Stimulated activated CD4-positive, alpha-beta T cell treated with anti-CD3 and anti-CD28 coated beads, Interleukin-15, amount 100 ng/mL, for 24 hours (primary cell): ENCODE results near the gene ARF3.

Source experiments
- DNase-seq: peaks from one replicate; pipeline ENCODE4 v3.0.0-alpha.2; 2020

The ARF3 gene

GRCh38 chr12:48961801-48962200 lies 4.5 kb upstream of the ARF3 start:
- no peak for DNase-seq

DNA sequence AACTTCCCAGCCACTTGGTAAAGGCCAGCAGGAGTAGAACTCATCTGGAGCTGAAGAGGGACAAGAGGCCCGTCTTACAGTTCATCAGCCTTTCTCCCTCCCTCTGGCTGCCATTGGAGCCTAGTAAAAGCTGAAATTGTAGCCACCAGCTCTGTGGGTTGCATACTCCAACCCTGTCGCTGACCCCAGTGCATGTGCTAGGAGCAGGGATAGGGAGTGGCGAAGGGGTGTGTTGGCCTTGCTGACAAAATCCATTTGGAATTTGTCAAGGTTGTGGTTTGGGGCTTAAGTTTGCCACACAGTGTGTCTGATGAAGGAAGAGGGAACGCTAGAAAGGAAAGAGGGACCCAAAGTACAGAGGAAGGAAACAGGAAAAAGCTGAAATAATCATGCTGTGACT lies 4.0 kb upstream of the ARF3 start:
- no peak for DNase-seq

DNA sequence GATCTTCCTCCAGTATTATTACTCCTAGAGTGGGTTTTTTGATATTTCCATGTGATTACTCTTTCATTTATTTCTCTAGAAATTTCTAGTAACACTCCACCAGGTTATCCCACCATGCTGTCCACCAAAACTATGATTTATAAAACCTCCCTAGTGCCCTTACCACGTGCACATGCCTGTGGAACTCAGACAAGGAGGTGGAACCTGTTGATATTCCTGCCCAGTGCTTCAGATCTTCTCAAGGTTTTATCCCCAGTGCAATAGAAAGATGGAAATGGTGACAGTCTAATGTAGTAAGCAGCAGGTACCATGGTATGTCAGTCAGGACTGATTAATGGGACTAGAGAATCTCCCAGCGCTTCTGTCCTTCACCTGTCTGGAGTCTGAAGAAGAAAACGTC lies 3.5 kb upstream of the ARF3 start:
- no peak for DNase-seq

DNA sequence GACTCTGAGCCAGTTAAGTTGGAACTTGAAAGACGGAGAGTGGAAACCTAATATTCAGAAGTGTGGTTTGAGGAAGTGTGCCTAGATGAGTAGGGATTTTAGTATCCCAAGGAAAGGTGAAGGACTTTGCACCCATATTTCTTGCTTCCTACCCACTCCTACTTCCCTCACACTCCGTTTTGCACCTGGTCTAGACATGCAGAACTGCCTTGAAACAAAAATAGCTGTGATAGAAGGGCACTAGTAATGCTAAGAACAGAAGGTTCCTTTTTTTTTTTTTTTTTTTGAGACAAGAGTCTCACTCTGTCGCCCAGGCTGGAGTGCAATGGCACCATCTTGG lies 732 bp upstream of the ARF3 start:
- DNase-seq: no peak

DNA sequence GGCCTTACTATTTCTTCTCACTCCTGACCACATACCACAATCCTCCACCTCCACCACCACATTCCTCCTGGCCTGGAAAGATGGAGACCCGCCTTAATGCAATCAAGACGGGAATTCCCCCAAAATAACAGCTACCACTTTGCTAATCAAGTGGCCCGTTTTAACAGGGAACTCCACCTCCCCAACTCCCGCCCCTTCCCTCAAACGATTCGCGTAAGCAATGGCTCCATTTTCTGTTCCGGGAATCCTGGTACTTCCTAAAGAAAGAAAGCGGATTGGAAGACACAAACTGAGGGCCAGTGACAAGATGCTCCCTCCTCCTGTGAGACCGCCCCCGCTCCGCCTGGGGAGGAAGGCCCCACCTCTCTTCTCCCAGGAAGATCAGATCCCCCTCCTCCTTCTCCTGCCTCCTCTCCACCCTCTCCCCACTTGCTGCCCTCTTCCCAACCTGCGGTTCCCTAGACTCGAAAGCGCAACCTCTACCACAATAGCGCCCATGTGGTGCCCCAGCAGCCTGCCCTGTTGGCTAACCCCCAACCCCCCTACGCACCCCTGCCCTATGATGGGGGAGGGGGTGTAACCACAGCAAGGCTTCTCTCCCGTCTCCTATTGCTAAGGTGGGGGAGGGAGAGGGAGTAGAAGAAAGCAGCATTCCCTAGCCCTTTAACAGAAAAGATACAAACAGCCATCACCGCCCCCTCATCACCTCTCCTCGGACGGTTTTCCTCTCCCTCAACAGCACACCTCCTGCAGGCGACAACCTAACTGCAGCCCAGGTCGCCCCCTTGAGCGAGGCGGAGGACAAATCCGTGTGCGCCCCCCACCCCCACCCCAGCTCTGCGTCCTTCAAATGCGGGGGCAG lies 777 bp downstream of the ARF3 start:
- DNase-seq: peak; percentile 52

GRCh38 chr12:48954841-48955501 lies 2.3 kb downstream of the ARF3 start:
- DNase-seq: no peak

DNA sequence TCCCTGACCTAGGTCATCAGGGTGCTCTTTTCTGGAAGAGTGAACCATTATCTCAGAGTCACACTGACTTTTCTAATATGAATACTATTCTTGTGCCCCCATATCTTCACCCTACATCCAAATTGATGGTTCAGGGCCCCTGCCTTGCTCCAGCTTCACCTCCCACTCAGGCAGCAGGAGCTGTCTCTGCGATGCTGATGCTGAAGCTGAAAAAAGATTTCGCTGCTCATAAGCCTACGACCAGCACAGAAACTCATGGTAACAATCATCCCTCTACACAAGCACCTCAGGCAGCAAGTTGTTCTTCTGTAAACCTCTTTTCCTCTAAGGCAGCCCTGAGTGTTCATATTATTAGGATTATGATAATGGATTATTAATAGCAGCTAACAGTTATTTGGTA lies 3.2 kb downstream of the ARF3 start:
- no peak for DNase-seq

GRCh38 chr12:48952691-48953090 lies 4.6 kb downstream of the ARF3 start:
- DNase-seq: no peak

- no peak for DNase-seq
These were observed 9.6 kb downstream of the ARF3 start for GRCh38 chr12:48947727-48948126.

DNA sequence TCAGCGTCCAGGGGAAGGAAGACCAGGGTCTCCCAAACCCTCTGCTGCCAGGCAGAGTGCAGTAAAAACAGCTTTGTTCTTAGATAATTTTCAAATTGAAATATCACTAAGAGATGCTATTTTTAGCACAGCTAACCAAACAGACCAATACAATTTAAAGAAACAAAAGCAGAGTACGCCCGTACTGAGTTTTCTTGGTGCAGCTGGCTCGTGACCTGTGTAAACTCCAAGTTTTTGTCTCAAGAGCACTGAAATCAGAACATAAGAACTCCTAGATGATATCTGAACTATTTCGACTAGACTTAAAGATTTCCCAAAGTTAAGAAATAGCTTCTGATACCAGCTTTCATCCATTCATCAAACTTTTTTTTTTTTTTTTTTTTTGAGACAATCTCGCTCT lies 10.3 kb downstream of the ARF3 start:
- DNase-seq: no peak

DNA sequence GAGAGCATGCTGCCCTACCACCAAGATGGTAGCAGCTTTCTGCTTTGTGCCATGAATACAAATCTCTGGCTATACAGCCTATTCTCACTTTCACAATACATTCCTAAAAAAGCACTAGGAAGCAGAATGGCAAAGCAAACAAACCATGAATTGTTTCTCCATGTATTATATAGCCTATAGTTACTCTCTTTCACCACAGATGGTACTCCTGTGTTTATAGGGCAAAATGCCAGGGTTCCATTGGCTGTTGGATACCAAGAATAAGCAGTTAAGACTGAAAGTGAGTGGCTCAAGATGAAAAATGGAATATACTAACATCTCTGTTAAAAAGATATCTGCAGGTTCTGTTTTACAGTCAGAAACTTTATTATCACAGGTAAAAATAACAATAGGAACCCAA lies 11.1 kb downstream of the ARF3 start:
- DNase-seq: no peak

GRCh38 chr12:48943221-48943620 lies 14.1 kb downstream of the ARF3 start:
- no peak for DNase-seq

DNA sequence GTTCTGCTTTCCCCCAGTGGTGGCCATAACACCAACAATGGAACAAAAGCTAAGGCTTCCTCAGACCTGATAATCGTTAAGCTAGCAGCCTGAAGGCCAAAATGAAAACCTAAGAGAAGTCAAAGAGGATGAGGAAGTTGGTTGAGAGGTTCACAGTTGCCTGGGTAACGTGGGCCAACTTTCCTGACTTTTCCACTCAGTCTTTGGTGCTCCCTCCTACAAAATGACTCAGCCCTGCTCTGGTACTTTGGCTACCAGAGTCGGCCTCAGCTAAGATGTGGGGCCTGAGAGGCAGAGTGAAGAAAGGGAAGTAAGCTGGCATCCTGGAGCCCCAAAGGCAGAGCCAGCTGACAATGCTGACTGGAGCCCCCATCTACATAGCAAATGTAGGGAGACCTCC lies 17.1 kb downstream of the ARF3 start:
- DNase-seq: no peak

DNA sequence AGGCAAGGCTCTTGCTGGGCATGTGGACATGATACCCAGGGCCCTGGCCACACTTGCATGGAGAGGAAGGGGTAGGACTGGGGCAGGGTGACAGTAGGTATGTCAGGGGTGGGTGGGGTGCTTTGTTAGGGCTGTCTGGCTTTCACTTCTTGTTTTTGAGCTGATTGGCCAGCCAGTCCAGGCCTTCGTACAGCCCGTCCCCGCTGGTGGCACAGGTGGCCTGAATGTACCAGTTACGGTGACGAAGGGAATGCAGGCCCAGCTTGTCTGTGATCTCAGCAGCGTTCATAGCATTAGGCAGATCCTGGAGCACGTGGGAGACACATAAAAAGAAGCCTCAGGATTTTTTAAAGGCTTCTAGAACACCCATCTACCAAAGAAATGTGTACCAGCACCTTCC lies 18.5 kb downstream of the ARF3 start:
- DNase-seq: no peak

- no peak for DNase-seq
These were observed 20.1 kb downstream of the ARF3 start for GRCh38 chr12:48937170-48937569.

- peak; percentile 89 for DNase-seq
These were observed 20.8 kb downstream of the ARF3 start for GRCh38 chr12:48936379-48936979.

DNA sequence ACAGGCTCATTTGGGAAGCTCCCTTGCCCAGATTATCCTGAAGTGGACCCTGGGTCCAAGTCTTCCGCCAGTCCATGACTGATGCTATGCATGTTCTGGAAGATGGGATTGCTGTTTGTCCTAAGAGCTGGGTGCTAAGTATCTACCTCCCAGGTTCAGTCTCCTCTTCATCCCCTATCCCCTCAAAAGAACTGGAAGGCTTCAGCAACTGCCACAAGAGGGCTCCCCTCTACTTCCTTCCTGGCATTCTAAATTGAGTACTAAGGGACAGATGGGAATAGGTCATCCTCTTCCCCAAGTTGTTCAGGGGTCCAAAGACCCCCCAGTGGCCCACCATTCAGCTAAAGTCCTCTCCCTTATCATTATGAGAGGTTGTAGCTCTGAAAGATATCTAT lies 23.0 kb downstream of the ARF3 start:
- DNase-seq: no peak

- no peak for DNase-seq
These were observed 23.5 kb downstream of the ARF3 start for GRCh38 chr12:48933664-48934311.

GRCh38 chr12:48932878-48933277 lies 24.4 kb downstream of the ARF3 start:
- DNase-seq: no peak

GRCh38 chr12:48930475-48930874 lies 26.8 kb downstream of the ARF3 start:
- DNase-seq: no peak

GRCh38 chr12:48929551-48929950 lies 27.7 kb downstream of the ARF3 start:
- no peak for DNase-seq

GRCh38 chr12:48927261-48927660 lies 30.0 kb downstream of the ARF3 start:
- no peak for DNase-seq

GRCh38 chr12:48925304-48926011 lies 31.8 kb downstream of the ARF3 start, which contains the start of gene FKBP11:
FKBP11 (minus strand) TSS chr12:48925492; CDS start chr12:48925428, 64 bp downstream.
- DNase-seq: peak; percentile 86
